Activated naive CD4-positive, alpha-beta T cell (primary cell): ENCODE measurements around the gene RAP1GDS1.

Source experiments
- DNase-seq, 4 experiments: peaks; one replicate each; lab custom pipeline; 2025; lab: John Stamatoyannopoulos, UW

Gene RAP1GDS1

GRCh38 chr4:98482847-98483806 is 221.9 kb downstream of the RAP1GDS1 start:
- no peak for DNase-seq

- no peak for DNase-seq
These were observed 222.8 kb downstream of the RAP1GDS1 start for GRCh38 chr4:98484031-98484430.

DNA sequence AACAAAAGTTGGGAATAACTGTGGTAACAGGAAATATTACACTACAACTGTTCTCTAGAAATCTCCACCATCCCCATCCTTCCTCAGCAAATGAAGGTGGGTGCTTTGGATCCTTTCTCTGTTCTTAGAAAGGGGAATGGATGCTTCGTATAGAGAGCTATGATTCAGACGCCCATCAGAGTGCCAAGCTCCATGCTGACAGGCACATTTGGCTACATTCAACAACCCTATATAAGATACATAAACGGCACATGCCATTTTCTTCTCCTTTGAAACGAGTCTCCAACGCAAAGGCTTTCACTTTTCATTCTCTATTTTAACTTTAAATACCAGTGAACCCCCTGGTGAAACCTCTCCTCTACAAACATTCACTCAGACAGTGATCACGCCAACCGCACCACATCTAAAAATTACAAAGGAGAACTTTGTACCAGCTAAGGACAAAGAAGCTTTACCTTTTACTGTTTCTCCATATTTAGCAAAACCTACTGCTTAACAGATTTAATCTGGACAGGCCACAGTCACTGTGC is 224.7 kb downstream of the RAP1GDS1 start:
- DNase-seq, result no peak

DNA sequence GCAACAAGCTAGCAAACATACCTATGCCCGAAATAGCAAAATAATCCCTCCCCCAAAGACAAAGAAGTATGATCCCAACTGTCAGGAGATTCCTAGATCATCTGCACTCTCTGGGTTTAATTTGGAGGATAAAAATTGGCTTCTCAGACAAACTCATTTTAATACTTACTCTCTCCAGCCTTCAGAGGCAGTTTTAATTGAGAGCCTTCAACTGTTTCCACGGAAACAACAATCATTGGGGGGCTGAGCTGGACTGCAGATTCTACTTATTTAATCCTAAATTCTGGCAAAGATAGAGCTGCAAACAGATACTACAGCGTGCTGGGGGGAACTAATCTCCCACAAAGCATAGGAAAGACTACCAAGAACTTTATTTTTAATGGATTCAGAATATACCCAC is 229.1 kb downstream of the RAP1GDS1 start:
- no peak for DNase-seq

DNA sequence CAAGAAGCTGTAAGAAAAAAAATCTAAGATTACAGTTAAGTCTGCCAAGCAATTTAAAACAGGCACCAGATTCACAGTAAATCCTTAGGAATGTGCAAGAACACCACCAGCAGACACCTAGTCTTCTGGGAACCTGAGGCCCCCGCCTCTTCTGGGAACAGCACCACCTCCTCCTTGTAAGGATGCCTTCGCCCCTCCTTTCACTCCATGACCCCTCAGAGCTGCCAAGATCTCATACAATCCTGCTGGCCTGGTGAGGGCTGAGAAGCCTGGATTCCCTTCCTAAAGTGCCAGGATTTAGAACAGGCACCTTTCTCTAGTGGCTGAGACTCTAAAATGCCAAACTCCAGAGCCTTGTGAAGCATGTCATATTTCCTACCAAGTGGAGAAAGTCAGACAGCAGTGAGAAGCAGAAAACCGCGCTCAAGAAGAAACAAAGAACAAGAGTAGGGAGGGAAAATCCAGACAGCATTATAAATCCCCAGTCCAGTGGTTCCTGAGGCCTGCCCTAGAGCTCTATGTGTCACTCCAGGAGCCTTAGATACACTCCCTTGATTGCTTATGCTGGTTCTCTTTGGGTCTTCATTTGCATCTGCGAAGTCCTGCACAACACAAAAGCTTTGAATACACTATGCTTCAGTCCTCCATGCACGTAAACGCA is 230.8 kb downstream of the RAP1GDS1 start:
- DNase-seq, result no peak

DNA sequence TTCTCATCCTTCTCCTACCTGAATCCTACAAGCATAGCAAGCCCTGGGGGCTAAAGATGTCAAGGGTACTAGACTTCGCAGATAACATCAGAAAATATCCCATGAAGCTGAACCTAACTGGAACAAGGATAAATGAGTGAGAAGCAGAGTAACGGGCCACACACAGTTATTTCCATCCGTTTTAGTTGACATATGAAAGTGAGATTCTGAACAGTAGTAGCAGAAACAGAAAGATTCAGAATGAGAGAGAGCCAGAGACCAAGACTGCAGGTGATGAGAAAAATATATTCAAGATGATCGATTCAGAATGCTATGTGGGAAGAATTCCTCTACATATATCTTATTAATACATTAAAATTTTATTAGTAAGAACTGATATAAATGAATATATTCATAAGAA is 232.1 kb downstream of the RAP1GDS1 start:
- DNase-seq, result no peak
